CD14-positive monocyte (primary cell): ENCODE data around the gene SPATA22. TPM values are rescaled to one million over a fixed set of nuclear protein-coding genes. Genes with fewer than 3 reads are reported as not detected.
"Not testable (repeated sequence)": the region's sequence is repeated elsewhere in the genome, so short reads cannot be mapped to it uniquely, and the experiment has no call there.

Experiments used
- DNase-seq, 3 donors: peaks; one replicate each; pipeline ENCODE4 v3.0.0-alpha.2; 2011 to 2022
- H2AFZ ChIP-seq: 2 replicates; pipeline ENCODE4 v1.6.0; 2012; ENCODE audit warnings: mild to moderate bottlenecking, low read depth, low read length, inconsistent platforms; ENCODE audit not compliant: insufficient read depth, poor library complexity, severe bottlenecking
- H3K27ac ChIP-seq, 2 donors: 1 replicate in 1 of 2; 2 replicates in 1 of 2; pipeline ENCODE4 v1.5.1; 2012 to 2013; ENCODE audit warnings: low read length in 2 of 2, control low read depth in 1 of 2, inconsistent platforms in 1 of 2, low read depth in 1 of 2, mild to moderate bottlenecking in 1 of 2
- H3K27me3 ChIP-seq, 2 donors: one replicate each; pipeline versions ENCODE4 v1.6.0 to v1.6.1; 2011 to 2013; ENCODE audit warnings: low read length in 2 of 2; ENCODE audit not compliant: control insufficient read depth in 2 of 2, insufficient read depth in 2 of 2
- H3K36me3 ChIP-seq, 2 donors: replicated peaks in 1 of 2; 1 replicate in 1 of 2; 2 replicates in 1 of 2; pipeline versions ENCODE4 v1.5.1 to v1.6.1; 2012 to 2013; ENCODE audit warnings: low read length in 2 of 2, control low read depth in 1 of 2, inconsistent platforms in 1 of 2, mild to moderate bottlenecking in 1 of 2; ENCODE audit not compliant: insufficient read depth in 2 of 2, control insufficient read depth in 1 of 2
- H3K4me1 ChIP-seq, 2 donors: 1 replicate in 1 of 2; 2 replicates in 1 of 2; pipeline versions ENCODE4 v1.5.1 to v1.6.1; 2012 to 2013; ENCODE audit warnings: low read length in 2 of 2, control low read depth in 1 of 2, inconsistent platforms in 1 of 2, mild to moderate bottlenecking in 1 of 2, moderate library complexity in 1 of 2; ENCODE audit not compliant: insufficient read depth in 2 of 2, control insufficient read depth in 1 of 2
- H3K4me2 ChIP-seq: replicated peaks from 2 replicates; pipeline ENCODE3; 2012; ENCODE audit warnings: low read length, moderate library complexity, mild to moderate bottlenecking; ENCODE audit not compliant: poor library complexity, severe bottlenecking; ENCODE audit errors: extremely low read depth
- H3K4me3 ChIP-seq, 3 experiments: fragments of 200-600 bp in 1 of 3; sonication (generic) in 1 of 3; replicated peaks in 1 of 3; 1 replicate in 2 of 3; 2 replicates in 1 of 3; pipeline ENCODE4 v1.5.1; 2011 to 2013; ENCODE audit warnings: low read length in 3 of 3, mild to moderate bottlenecking in 3 of 3, control low read depth in 2 of 3, low read depth in 2 of 3, inconsistent platforms in 1 of 3, moderate library complexity in 1 of 3
- H3K79me2 ChIP-seq: 2 replicates; pipeline ENCODE4 v1.6.0; 2012; ENCODE audit warnings: mild to moderate bottlenecking, control low read depth, inconsistent platforms, low read length, moderate library complexity; ENCODE audit not compliant: insufficient read depth
- H3K9ac ChIP-seq: 2 replicates; pipeline ENCODE4 v1.6.0; 2017; ENCODE audit warnings: low read length, mild to moderate bottlenecking; ENCODE audit not compliant: insufficient read depth, poor library complexity, severe bottlenecking
- H3K9me3 ChIP-seq, 2 donors: replicated peaks in 1 of 2; 1 replicate in 1 of 2; 2 replicates in 1 of 2; pipeline versions ENCODE4 v1.5.1 to v1.6.1; 2012 to 2013; ENCODE audit warnings: low read length in 2 of 2, control low read depth in 1 of 2; ENCODE audit not compliant: control insufficient read depth in 1 of 2, insufficient read depth in 1 of 2
- H4K20me1 ChIP-seq: 2 replicates; pipeline ENCODE4 v1.6.0; 2012; ENCODE audit warnings: mild to moderate bottlenecking, low read length, control low read depth, moderate library complexity; ENCODE audit not compliant: insufficient read depth
- H3K27ac Mint-ChIP-seq, 7 donors: one replicate each; pipeline ENCODE4 v1.8.0; 2020; ENCODE audit warnings: mild to moderate bottlenecking in 7 of 7, mixed read lengths in 7 of 7, moderate library complexity in 6 of 7, inconsistent platforms in 2 of 7
- H3K27me3 Mint-ChIP-seq, 3 donors: one replicate each; pipeline ENCODE4 v1.8.0; 2021 to 2022; ENCODE audit warnings: low read depth in 3 of 3, mild to moderate bottlenecking in 3 of 3, mixed read lengths in 3 of 3, moderate library complexity in 3 of 3, inconsistent platforms in 1 of 3
- H3K36me3 Mint-ChIP-seq, 2 donors: one replicate each; pipeline ENCODE4 v1.8.0; 2020; ENCODE audit warnings: mixed read lengths in 2 of 2, inconsistent platforms in 1 of 2, mild to moderate bottlenecking in 1 of 2
- H3K4me1 Mint-ChIP-seq: one replicate; pipeline ENCODE4 v1.8.0; 2020; ENCODE audit warnings: mild to moderate bottlenecking, mixed read lengths
- H3K4me3 Mint-ChIP-seq, 2 donors: one replicate each; pipeline ENCODE4 v1.8.0; 2020; ENCODE audit warnings: mild to moderate bottlenecking in 2 of 2, mixed read lengths in 2 of 2, moderate library complexity in 1 of 2
- H3K9me3 Mint-ChIP-seq, 7 donors: one replicate each; pipeline ENCODE4 v1.8.0; 2020 to 2022; ENCODE audit warnings: mixed read lengths in 7 of 7, mild to moderate bottlenecking in 6 of 7, moderate library complexity in 6 of 7, inconsistent platforms in 2 of 7
- CTCF ChIP-seq: fragments of 200-600 bp; IDR thresholded peaks from one replicate; pipeline ENCODE4 v1.8.0; 2022; ENCODE audit warnings: antibody characterized with exemption, mild to moderate bottlenecking
- WGBS: methylation state at CpG from one replicate; pipeline ENCODE4 v1.1.5; 2013; ENCODE audit warnings: missing lambda C conversion rate; ENCODE audit not compliant: insufficient coverage; 5-methylcytosine and 5-hydroxymethylcytosine counted together
- intact Hi-C, 2 donors: fragments of 100-400 bp; cut with micrococcal nuclease; formaldehyde crosslinking; loops; one replicate each; pipeline versions ENCODE4 v1.15.0 to v1.15.1; 2023
- polyA plus RNA-seq, 3 donors: library from polyadenylated mRNA; depleted of rRNA in 1 of 3; unstranded in 2 of 3; stranded (reverse) in 1 of 3; fragments of 300-500 nt in 2 of 3; fragments of >200 nt in 1 of 3; fragmentation: Illumina TruSeq in 2 of 3; gene quantifications; 1 replicate in 2 of 3; 2 replicates in 1 of 3; pipeline ENCODE4 v1.2.3, GENCODE V29; 2012 to 2021

Gene SPATA22
- polyA plus RNA-seq, 3 donors = 0.13 TPM; not detected in 2

GRCh38 chr17:3411070-3411469, 60.5 kb downstream of the SPATA22 start, which contains the start of gene OR3A3:
TSS of gene OR3A3 (plus strand) at chr17:3411370.
- peaks cover 3 to 15% (median 6%) of the 10 kb centered on the region in 3 donors for H3K27me3 Mint-ChIP-seq
- DNase-seq = no peak
- no peak for TF ChIP-seq CTCF
- H3K27ac Mint-ChIP-seq = no peak within 1 kb of the TSS
- H3K4me1 ChIP-seq = no peaks in the 10 kb centered on the region
- WGBS = 100% methylated on average over 1 of the region's 3 CpGs
- H3K9ac ChIP-seq = no peak within 1 kb of the TSS
- H3K27ac ChIP-seq = no peak within 1 kb of the TSS
- H3K4me2 ChIP-seq = no peak within 1 kb of the TSS
- peaks cover 5 to 12% of the 10 kb centered on the region in 2 donors for H3K9me3 ChIP-seq
- no peaks in the 10 kb centered on the region for H3K79me2 ChIP-seq
- H3K36me3 Mint-ChIP-seq = no peaks in the 10 kb centered on the region
- H2AFZ ChIP-seq = no peak within 1 kb of the TSS
- H3K36me3 ChIP-seq = no peaks in the 10 kb centered on the region
- intact Hi-C loops = no loop called here
- no peak within 1 kb of the TSS for H3K4me3 Mint-ChIP-seq
- H3K4me3 ChIP-seq = no peak within 1 kb of the TSS
- no peaks in the 10 kb centered on the region for H4K20me1 ChIP-seq
- peaks cover 0 to 7% of the 10 kb centered on the region in 2 donors for H3K27me3 ChIP-seq
- H3K4me1 Mint-ChIP-seq = peaks cover 2% of the 10 kb centered on the region
- peaks cover 4 to 19% (median 10%) of the 10 kb centered on the region in 7 donors for H3K9me3 Mint-ChIP-seq

GRCh38 chr17:3403856-3404255, 67.8 kb downstream of the SPATA22 start:
- H3K27me3 ChIP-seq, H3K4me1 Mint-ChIP-seq, H4K20me1 ChIP-seq, H3K36me3 ChIP-seq, H3K36me3 Mint-ChIP-seq, H3K4me3 Mint-ChIP-seq, DNase-seq, H3K27me3 Mint-ChIP-seq, H3K9ac ChIP-seq, H3K4me1 ChIP-seq, H3K79me2 ChIP-seq, H3K4me3 ChIP-seq, intact Hi-C loops, H3K27ac Mint-ChIP-seq, H3K4me2 ChIP-seq, H2AFZ ChIP-seq, H3K27ac ChIP-seq: not testable (repeated sequence)
- peaks cover 4 to 19% (median 10%) of the 10 kb centered on the region in 7 donors for H3K9me3 Mint-ChIP-seq
- no CpG with 5 or more reads among the region's 1 CpG for WGBS
- peaks cover 5 to 12% of the 10 kb centered on the region in 2 donors for H3K9me3 ChIP-seq
